ENCODE measurements around the gene TGFBR2. TPM values are rescaled to one million over a fixed set of nuclear protein-coding genes. Genes with fewer than 3 reads are reported as not detected.

The TGFBR2 gene
- total RNA-seq, 1 donor from 2014 or later = 144 TPM

DNA sequence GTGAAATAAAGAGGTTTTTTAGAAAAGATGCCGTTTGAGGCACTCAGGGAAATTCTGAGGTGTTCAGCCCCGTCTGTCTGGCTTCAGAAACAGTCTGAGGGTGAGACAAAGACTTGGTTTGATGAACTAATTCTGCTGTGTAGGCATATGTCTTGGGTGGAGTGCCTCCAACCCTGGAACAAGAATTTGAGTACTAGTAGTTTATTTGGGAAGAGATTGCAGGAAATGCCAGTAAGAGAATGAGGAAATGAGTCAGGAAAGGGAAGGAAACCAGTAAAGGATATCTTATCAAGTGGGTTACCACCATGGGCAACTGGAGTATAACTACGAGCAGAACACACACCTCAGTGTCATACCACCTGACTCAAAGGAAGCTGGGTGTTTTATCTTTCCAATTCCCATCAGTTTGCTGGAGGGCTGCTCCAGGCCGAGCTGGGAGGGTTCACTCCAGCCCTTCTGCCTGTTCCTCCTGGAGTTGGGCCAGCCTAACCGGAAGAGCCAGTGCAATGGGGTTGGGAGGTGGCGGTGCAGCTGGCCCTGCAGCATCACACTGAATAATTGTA, 75.3 kb downstream of the TGFBR2 start:
- Histone ChIP-seq H3K27me3 (ENCODE audit: low read depth) (no peaks in the 10 kb centered on the region), H3K4me3 (no peak overlapping the region), H3K27ac (replicated peaks) (peak overlapping the region; percentile 79), H3K36me3 (peaks cover 31% of the 10 kb centered on the region), H3K9me3 (replicated peaks) (no peaks in the 10 kb centered on the region), H3K4me1 (peaks cover 100% of the 10 kb centered on the region)
- DNase-seq = peak; percentile 62
- TF ChIP-seq, protein P1, sequence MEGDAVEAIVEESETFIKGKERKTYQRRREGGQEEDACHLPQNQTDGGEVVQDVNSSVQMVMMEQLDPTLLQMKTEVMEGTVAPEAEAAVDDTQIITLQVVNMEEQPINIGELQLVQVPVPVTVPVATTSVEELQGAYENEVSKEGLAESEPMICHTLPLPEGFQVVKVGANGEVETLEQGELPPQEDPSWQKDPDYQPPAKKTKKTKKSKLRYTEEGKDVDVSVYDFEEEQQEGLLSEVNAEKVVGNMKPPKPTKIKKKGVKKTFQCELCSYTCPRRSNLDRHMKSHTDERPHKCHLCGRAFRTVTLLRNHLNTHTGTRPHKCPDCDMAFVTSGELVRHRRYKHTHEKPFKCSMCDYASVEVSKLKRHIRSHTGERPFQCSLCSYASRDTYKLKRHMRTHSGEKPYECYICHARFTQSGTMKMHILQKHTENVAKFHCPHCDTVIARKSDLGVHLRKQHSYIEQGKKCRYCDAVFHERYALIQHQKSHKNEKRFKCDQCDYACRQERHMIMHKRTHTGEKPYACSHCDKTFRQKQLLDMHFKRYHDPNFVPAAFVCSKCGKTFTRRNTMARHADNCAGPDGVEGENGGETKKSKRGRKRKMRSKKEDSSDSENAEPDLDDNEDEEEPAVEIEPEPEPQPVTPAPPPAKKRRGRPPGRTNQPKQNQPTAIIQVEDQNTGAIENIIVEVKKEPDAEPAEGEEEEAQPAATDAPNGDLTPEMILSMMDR (IDR thresholded peaks at IDR 0.05; ENCODE audit: borderline replicate concordance) = no peak
- intact Hi-C loops (cut with micrococcal nuclease) = loop anchor here (5.0 to 10.0 kb wide), 2 partner anchors 74 to 167 kb away; partner anchors contain the start of gene TGFBR2

DNA sequence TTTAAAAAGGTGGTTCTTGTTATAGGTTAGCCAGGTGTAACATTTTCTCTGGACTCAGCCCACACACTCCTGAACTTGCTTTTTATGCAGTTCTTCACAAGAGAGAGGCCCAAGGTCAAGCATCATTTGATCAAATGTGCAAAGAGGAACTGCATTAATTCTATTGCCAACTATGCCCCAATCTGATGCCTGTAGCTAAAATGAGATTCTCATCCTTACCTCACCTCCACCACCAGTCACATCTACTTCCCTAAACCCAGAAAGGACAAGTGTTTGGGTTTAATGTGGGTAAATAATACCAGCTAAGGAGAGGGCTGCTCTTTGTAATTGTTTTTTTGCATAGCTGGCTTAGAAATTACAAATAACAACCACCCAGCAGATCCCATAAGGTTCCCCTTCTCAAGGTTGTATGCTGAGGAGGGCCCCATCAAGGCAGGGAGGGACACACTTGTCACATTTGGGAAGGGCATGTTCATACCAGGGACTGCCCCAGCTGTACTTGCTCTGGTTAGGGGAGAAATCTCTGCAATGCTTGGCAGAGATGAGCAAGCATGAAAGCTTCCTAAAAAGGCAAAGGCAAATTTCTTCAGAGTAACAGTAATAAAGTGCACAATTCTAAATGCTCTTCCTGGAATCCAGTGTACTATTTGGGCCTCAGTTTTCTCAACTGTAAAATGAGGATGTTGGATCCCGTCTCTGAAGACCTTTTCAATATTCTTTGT, 76.2 kb downstream of the TGFBR2 start:
- DNase-seq = no peak
- Histone ChIP-seq H3K27ac (replicated peaks) (peak overlapping the region; percentile 79), H3K27me3 (ENCODE audit: low read depth) (no peaks in the 10 kb centered on the region), H3K4me1 (peaks cover 100% of the 10 kb centered on the region), H3K4me3 (no peak overlapping the region), H3K36me3 (peaks cover 30% of the 10 kb centered on the region), H3K9me3 (replicated peaks) (no peaks in the 10 kb centered on the region)
- intact Hi-C loops (cut with micrococcal nuclease) = loop anchor here (5.0 to 10.0 kb wide), 2 partner anchors 75 to 168 kb away; partner anchors contain the start of gene TGFBR2
- TF ChIP-seq, protein P1 (IDR thresholded peaks at IDR 0.05; ENCODE audit: borderline replicate concordance) = no peak

DNA sequence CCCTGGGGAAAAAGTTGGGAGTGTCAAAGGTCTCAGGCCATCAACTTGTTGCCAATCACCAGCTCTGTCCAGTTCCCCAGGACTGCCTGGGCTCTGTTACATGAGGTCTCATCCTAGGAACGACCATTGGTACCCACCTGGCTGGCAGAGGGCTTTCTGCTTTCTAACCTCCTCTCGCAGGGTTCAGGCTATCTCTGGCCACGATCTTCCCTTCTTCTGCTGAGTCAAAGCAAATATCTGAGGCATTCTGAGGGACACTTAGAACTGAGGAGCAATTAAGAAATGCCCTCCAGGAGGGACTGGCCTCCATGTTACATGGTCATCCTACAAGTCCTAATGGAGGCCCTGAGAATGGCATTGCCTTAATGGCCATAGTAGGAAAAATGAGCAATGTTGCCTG, 77.4 kb downstream of the TGFBR2 start:
- Histone ChIP-seq H3K27me3 (ENCODE audit: low read depth) (no peaks in the 10 kb centered on the region), H3K4me1 (peaks cover 100% of the 10 kb centered on the region), H3K4me3 (no peak overlapping the region), H3K9me3 (replicated peaks) (no peaks in the 10 kb centered on the region), H3K36me3 (peaks cover 29% of the 10 kb centered on the region), H3K27ac (replicated peaks) (peak overlapping the region; percentile 79)
- no peak for DNase-seq
- intact Hi-C loops (cut with micrococcal nuclease) = loop anchor here (5.0 to 10.0 kb wide), 2 partner anchors 76 to 169 kb away; partner anchors contain the start of gene TGFBR2
- TF ChIP-seq, protein P1 (IDR thresholded peaks at IDR 0.05; ENCODE audit: borderline replicate concordance) = no peak

DNA sequence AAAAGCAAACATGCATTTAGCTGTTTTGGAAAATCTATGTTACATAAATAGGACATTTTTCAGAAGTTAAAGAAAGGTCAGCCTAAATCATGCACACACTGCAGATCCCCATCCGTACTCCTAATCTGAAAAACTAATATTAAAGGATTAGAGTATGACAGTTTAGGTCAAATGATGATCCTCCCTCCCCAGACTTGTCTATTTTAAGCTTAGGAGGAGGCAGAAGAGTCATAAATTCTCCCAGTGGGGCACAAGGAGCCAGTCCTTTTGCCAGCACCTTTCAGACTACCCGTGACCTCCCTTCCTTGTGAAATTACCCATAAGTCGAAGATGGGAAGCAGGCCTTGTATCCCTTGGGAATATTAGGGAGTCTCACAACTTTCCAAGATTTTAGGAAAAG, 78.0 kb downstream of the TGFBR2 start:
- H3K4me1 ChIP-seq = peaks cover 100% of the 10 kb centered on the region
- TF ChIP-seq, protein P1 (IDR thresholded peaks at IDR 0.05; ENCODE audit: borderline replicate concordance) = no peak

DNA sequence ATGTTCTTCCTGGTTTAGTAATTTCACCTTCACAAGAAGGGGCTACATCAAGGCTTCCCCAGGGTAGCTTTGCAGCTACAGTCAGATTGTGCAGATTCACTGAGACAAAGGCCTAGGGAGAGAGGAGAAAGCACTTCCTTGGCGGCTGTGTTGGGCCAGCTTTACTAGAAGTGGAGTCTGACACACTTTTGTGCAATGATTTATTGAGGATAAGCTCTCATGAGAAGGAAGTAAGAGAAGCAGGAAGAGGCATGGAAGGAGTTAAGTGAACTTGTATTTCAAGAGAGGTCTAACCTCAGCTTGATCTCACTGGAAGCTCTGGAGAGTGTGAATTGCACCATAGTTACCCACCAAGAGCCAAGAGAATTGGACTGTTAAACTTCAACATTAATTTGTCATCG, 78.9 kb downstream of the TGFBR2 start:
- DNase-seq = no peak
- Histone ChIP-seq H3K27ac (replicated peaks) (peak overlapping the region; percentile 79), H3K36me3 (peaks cover 31% of the 10 kb centered on the region), H3K9me3 (replicated peaks) (no peaks in the 10 kb centered on the region), H3K27me3 (ENCODE audit: low read depth) (no peaks in the 10 kb centered on the region), H3K4me3 (no peak overlapping the region), H3K4me1 (peaks cover 100% of the 10 kb centered on the region)
- TF ChIP-seq, protein P1 (IDR thresholded peaks at IDR 0.05; ENCODE audit: borderline replicate concordance) = no peak
- intact Hi-C loops (cut with micrococcal nuclease) = loop anchor here (10.0 kb wide), 1 partner anchor 170 kb away; no protein-coding TSS in a partner anchor

More for the DNA sequence above, 78.0 kb downstream of the TGFBR2 start:
- no peaks in the 10 kb centered on the region for H3K27me3 ChIP-seq (ENCODE audit: low read depth)
- H3K27ac ChIP-seq (replicated peaks) = peak overlapping the region; percentile 79
- DNase-seq = no peak
- intact Hi-C loops (cut with micrococcal nuclease) = loop anchor here (5.0 to 10.0 kb wide), 2 partner anchors 77 to 170 kb away; partner anchors contain the start of gene TGFBR2
- no peaks in the 10 kb centered on the region for H3K9me3 ChIP-seq (replicated peaks)
- H3K4me3 ChIP-seq = no peak overlapping the region
- peaks cover 28% of the 10 kb centered on the region for H3K36me3 ChIP-seq

All from left ventricle myocardium inferior (tissue), 1 donor.